ENCODE measurements around the gene PGLYRP2.
"Not testable (repeated sequence)": the region's sequence is repeated elsewhere in the genome, so short reads cannot be mapped to it uniquely, and the experiment has no call there.

PGLYRP2 gene

DNA sequence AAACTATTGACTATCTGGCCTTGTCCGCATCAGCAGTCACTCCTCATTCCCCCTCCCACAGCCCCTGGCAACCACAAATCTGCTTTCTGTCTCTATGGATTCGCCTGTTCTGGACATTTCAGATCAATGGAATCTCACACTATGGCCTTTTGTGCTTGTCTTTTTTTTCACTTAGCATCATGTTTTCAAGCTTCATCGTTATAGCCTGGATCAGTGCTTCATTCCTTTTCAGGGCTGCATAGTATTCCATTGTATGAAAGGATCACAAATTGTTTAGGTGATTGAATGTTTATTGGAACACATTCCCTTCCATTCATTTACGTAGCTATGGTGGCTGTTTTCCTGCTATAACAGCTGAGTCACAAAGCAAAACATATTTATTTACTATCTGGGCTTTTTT, 7.7 kb upstream of the PGLYRP2 start:
- no peak for DNase-seq

DNA sequence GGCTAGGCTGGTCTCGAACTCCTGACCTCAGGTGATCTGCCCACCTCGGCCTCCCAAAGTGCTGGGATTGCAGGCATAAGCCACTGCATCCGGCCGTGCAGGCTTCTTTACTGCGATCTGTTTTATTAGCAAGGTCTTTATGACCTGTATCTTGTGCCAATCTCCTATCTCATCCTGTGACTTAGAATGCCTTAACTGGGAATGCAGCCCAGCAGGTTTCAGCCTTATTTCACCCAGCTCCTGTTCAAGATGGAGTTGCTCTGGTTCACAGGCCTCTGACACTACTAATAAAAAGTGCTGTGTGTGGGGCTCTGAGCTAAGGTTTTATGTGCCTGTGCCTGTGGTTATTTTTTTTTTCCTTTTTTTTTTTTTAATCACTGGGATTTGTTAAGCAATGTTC, 6.5 kb upstream of the PGLYRP2 start:
- DNase-seq: not testable (repeated sequence)

DNA sequence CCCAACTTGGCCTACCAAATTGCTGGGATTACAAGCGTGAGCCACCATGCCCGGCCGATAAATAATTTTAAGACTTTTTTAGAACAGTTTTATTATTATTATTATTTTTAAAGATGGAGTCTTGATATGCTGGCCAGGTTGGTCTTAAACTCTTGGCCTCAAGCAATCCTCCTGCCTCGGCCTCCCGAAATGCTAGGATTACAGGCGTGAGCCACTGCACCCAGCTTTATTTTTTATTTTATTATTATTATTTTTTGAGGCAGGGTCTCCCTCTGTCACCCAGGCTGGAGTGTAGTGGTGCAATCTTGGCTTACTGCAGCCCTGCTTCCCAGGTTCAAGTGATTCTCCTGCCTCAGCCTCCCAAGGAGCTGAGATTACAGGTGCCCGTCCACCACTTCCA, 1.7 kb upstream of the PGLYRP2 start:
- not testable (repeated sequence) for DNase-seq

DNA sequence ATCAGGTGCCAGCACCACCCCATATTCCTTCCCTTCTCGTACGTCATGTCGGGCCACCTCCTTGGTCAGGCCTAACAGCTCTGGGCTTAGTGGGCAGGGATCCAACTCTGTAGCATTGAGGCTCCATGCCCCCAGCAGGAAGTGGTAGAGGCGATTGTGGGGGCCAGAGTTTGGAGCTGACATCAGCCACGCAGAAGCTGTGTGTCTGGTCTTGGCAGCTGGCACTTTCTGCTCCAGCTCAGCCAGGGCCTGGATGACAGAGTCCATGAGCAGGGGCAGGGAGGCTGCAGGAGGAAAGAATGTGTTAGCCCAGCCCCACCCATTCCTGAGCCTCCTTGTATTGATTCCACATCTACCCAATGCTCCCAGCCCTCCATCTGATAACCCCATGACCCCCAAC, 3.0 kb downstream of the PGLYRP2 start:
- no peak for DNase-seq

DNA sequence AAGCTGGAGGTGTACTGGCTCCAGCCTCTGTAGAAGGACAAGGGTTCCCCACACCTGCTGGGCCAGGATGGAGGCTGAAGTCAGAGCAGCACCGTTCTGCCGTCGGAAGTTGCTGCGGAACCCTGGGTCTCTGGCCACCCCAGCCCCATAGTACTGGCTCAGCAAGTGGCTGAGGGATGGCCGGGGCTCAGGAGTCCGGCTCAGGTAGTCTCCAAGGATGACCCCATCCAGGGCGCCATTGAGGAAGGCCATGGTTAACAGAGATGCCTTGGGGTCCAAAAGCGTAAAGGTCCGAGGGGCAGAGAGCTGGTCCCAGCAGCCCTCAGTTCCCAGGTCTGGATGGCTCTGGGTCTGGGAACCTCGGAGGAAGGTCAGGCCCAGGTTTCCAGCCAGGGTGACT, 3.7 kb downstream of the PGLYRP2 start:
- no peak for DNase-seq

DNA sequence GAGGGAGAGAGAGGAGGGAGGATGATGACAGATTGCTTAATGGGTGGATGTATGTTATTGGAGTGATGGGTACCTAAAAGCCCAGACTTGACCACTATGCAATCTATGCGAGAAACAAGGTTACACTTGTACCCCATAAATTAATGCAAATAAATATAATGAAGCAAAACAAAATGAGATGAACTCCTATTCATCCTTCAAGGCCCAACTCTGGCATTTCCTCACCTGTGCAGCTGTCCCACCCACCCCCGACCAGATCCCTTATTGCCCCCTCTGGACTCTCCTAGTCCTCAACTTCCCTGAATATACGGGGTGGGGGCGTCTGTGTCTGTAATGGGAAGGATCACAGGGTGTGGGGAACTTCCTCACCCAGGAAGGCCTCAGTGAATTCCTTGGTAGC, 4.1 kb downstream of the PGLYRP2 start:
- no peak for DNase-seq

DNA sequence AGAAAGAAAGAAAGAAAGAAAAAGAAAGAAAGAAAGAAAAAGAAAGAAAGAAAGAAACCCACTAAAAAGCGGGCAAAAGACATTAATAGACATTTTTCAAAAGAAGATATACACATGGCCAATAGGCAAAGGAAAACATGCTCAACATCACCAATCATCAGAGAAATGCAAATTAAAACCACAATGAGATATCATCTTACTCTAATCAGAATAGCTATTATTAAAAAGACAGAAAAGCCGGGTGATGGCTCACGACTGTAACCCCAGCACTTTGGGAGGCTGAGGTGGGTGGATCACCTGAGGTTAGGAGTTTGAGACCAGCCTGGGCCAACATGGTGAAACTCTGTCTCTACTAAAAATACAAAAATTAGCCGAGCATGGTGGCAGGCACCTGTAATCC, 5.5 kb downstream of the PGLYRP2 start:
- not testable (repeated sequence) for DNase-seq

DNA sequence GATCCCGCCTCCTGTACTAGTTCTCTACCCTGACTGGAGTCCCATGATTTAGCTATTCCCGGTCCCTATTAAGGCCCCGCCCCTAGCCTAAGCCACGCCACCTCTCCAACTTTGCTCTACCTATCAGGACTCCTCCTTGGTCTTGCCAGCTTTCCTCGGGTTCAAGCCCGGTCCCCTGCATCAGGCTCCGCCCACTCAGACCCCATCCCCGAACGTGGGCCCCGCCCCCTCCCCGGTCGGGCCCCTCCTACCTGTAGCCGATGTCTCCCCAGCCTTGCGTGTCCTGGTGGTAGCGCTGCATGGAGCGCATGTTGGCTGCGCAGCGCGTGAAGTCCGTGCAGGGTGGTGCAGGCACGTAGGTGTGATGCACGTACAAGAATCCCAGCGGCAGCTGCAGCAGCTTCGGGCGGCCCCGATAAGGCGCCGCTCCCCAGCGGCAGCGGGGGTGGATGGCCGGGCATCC, 7.6 kb downstream of the PGLYRP2 start:
- no peak for DNase-seq

DNA sequence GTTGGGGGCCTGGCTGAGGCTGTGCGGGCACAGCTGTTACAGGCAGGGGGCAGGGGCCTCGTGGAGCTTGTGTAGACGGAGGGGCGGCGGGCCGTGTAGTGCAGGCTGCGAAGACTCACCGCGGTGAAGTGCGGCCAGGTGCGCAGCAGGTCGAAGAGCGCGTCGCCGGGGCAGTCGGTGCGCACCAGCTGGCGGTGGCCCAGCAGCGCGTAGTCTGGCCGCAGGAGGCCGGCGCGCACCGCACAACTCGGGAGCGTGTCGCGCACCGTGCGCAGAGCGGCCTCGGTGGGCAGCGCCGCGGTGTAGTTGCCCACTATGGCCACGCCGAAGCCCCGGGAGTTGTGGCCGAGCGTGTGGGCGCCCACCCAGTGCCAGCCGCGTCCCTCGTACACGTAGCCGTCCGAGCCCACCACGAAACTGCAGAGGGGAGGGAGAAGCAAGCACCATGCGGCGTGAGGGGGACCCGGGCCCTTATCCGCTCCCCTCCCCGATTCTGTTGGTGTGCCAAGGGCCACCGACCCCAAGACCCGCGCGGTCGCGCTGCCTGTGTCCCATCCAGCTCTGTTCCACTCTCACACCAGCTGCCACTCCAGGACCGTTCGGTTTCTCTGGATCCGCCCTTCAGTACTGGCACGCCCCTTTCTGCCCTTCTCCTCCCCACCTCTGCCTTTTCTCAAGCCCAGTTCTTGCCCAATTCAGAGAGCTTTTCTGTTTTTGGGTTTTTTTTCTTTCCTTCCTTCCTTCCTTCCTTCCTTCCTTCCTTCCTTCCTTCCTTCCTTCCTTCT, 9.6 kb downstream of the PGLYRP2 start:
- DNase-seq: no peak

DNA sequence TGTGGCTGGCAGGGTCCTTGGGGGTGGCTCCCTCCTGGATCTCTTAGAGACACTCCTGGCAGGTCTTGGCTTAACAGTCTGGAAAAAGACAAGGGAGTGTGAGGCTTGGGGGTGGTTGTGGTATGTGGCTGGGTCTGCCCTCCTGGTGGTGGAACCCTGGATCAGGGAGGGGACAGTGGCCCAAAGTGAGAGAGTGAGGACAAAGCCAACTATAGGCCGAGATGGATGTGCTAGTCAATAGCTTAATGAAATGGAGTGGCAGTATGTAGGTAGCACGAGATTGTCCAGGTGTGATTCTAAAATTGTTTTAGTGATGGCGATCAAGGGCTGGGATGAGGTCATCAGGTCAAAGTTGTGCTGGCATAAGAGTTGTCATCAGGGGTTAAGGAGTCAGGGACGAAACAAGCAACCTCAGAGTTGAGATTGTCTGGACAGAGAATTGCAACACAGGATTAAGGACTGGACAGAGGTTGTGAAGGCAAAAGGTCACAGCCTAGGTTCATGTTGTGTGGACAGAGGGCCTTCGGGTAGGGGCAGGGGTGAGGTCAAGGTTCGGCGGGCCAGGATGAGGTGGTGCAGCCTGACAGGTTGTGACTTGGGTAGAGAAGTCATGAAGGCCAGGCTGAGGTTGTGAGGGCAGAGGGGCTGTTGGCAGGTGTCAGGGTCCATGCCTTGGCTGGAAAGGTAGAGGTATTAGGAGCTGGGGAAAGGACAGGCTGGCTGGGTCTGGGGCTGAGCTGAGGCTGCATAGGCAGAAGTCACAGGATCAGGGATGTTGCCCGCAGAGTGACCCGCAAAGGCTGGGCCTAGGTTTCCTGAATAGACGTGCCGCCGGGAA, 10.4 kb downstream of the PGLYRP2 start:
- no peak for DNase-seq

DNA sequence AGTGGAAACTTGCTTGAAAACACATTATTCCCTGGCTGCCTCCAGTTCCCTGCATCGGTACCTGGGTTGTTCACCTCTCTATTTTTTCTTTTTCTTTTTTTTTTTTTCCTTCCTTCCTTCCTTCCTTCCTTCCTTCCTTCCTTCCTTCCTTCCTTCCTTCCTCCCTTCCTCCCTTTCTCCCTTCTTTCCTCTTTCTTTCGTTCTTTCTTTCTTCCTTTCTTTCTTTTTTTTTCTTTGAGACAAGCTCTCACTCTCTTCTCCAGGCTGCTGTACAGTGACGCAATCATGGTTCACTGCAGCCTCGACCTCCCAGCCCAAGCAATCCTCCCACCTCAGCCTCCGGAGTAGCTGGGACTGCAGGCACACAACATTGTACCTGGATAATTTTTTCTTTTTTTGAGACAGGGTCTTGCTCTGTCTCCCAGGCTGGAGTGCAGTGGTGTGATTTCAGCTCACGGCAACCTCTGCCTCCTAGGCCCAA, 11.5 kb downstream of the PGLYRP2 start:
- DNase-seq: no peak

DNA sequence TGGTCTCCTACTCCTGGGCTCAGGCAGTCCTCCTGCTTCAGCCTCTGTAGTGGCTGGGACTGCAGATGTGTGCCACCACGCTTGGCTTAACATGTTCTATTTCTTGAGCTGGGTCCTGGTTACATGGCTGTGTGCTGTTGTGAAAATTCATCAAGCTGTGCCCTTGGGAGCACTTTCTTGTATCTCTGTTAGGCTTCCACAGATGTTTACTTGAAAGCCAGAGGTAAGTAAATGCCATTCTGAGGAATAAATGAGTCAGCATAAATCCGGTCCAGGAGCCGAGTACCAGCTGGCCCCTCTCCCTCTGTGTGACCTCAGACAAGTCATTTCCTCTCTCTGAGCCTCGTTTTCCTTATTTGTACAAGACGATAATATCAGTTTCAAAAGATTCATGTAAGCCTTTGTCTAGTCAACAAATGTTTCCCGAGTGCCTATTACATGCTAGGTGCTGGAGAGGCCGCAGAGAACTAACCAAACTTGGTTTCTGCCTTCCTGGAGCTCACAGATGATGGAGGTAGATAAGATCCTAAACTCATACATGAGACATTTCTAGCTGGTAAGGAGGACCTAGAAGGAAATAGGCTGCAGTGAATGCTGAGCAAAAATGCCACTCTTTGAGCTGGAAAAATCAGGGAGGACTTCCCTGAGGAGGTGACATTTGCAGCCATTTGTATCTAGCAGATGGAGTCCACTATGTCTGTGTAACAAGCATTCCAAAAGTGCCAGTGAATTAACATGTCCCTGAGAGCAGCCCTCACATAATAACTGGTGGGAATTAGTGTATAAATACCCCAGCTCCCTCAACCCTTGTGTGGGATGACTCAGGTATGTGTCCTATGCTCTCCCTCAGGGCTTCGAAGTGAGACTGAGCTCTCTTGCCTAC, 12.2 kb downstream of the PGLYRP2 start:
- DNase-seq: no peak

DNA sequence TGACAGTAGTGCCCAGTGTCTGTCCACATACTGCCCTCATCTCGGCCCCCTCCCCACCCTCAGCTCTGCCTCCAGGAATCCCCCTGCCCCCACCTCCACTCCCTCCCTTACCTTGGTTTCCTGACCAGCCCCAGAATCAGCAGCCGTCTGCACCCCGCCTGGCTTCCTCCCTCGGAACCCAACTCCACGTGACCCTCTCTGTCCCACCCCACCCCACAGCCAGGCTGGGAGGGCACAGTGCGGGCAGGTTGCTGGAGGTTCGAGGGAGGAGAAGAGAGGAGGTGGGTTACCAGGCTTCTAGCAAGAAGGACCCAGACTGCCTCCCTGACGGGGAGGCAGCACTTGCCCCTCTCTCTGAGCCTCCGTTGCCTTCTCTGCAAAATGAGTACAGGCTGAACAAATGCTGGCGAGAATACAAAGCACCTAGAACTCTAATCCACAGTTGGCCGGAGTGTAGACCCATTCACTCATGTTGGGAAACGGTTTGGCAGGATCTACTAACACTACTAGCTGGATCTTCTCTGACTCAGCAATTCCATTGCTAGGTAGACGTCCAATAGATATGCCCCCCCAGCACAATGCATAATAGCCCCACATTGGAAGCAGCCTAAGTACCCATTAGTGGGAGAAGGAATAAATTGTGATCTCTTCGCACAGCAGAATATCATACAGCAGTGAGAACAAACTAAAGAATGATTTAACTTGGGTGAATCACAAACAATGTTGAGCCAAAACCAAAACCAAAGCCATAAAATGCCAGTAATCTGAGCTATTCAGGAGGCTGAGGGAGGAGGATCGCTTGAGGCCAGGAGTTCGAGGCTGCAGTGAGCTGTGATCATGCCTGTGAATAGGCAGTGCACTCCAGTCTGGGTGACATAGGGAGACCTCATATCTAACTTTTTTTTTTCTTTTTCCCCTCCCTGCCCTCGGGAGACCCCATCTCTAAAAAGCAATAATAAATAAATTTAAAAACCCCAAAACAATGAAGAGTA, 14.6 kb downstream of the PGLYRP2 start, which contains the start of gene RASAL3:
RASAL3 (minus strand) TSS at position 151 of the 992 bp plus-strand sequence. CDS start 186 bp downstream, outside the sequence.
- DNase-seq: no peak

DNA sequence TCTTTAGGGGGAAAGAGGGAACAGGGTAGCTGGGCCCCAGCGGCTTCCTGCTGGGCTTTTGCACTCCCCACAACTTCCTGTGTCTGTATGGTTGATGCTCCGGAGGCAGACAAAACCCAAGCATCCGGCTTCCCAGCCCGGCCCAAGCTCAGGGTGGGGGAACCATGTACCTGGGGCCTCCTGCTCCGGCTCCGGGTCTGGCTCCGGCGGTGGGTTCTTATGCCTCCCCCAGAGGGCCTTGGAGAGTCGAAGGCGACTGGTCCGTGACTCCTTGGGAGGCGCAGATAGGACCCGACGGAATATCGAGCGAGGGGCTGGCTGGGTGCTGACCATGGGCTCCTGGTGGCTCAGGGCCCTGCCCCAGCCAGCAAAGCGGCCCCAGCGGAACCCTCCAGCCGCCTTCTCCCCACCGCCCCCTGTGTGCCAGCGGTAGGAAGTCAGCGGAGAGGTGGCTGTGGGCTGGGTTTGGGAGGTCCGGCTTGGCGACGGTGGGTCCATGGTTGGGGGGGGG, 15.4 kb downstream of the PGLYRP2 start:
- no peak for DNase-seq

DNA sequence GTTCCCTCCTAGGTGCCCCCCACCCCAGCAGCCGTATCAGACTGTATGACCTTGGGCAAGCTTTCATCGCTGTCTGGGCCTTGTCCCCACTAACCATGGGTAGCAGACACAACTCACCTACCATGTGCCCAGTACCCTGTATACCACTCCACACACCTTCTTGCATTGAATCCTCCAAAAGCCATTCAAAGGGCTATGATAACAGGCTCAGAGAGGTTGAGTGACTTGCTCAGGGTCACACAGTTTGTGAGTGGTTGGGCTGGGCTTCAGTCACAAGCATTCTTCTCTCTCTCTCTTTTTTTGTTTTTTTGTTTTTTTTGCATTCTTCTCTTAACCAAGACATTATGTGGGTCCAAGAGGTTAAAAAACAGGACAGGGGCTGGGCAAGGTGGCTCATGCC, 17.6 kb downstream of the PGLYRP2 start:
- DNase-seq: no peak

DNA sequence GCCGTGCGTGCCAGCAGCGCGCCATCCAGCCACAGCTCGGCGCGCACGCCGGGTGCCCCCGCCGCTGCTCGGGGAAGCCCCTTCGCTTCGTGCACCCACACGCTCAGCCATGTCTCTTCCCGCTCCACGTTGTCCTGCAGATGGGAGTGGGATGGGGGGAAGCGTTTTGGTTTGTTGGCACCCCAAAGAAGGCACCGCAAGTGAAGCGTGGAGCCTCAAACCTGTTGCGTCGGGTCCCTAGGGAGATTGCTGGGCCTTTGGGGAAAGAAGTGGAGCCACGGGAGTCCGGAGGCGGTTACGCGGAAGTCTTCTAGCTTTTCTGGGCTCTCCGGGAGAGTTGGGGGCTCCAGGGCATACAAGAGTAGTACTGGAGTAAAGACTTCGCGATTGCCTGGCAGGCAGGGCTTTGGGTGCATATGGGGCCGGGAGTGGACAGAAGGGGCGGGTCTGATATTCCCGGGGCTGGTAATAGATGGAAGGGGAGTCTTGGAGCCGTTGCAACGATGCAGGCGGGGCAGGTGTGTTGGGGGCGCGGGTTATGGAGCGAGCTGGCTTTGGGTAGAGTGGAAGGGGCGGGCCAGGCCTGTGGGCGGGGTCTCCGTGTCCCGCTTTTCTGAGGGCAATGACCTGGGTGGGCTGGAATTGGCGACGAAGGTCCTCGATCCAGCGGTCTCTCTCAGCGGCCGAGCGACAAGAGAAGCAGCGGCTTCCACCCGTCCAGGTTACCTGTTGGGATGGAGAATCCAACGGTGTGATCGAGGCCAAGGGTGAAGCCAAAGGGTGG, 21.4 kb downstream of the PGLYRP2 start:
- peak; percentile 32 for DNase-seq

DNA sequence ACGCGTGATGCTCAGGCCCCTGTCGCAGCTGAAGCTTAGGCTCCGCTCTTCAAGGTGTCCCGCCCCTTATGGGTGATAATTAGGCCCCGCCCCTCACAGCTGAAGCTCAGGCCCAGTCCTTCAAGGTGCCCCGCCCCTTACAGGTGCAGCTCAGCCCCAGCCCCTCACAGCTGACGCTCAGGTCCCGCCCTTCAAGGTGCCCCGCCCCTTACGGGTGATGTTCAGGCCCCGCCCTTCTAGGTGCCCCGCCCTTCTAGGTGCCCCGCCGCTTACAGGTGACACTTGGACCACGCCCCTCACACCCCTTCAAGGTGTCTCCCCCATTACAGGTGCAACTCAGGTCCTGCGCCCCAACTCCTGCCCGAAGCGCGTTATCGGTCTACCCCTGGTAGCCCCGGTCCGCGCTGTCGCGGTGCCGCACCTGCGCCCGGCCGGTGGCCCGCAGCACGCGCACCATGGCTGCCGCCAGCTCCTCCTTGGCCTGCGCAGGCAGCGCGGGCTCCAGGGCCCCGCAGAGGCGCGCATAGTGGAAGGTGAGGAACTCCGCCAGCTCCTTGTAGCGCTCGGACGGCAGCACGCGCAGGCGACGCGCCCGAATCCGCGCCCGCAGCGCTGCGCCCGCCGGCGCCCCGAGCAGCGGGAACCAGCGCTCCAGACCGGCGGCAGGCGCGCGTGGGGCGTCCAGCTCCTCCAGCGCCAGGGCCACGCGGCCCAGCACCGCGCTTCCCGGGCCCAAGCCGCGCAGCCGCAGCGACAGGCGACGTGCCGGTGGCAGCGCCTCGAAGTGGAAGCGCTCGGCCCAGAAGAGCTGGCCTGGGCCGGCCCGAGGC, 22.2 kb downstream of the PGLYRP2 start:
- DNase-seq: peak; percentile 84

DNA sequence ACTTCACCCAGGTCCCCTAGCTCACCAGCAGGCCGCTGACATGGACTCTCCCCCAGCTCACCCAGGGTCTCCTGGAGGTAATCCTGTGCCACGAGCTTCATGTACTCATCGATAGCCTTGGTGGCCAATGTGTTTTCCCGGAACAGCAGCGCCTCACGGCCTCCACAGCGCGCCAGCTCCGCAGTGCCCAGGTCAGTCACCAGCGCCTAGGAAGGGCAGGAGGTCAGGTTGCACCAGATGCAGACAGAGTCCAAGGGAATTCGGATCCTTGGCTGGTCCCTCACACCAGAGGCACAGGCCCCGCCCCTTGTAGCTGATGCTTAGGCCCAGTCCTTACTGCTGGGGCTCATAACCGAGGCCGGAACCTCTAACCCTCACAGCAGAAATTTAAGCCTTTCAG, 22.9 kb downstream of the PGLYRP2 start:
- DNase-seq: no peak

DNA sequence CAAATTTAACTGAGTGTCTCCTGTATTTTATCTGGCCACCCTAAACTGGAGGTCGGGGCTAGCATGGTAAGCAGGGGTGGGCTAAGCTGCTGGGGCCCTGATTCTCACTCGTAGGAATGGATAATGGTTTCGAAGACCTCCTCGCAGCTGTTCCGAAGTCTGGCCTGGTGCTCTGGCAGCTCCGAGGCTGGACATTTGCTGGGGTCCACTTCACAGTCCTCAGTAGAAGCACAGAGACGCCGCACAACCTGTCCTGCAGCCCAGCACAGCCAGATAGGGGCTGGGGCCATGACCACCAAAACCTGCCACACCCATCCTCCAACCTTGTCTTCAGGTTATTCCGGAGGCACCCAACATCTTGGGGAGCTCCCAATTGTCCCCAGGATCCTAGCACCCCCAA, 23.3 kb downstream of the PGLYRP2 start:
- DNase-seq: no peak

Data from NCI-H69 (cell line).